Left ventricle myocardium inferior (tissue), 1 donor: ENCODE data around the gene KLHL30. TPM values are rescaled to one million over a fixed set of nuclear protein-coding genes. Genes with fewer than 3 reads are reported as not detected.

Source experiments
- DNase-seq: peaks from one replicate; pipeline ENCODE4 v3.0.0-alpha.2; 2020
- H3K27ac ChIP-seq: fragments of 200-600 bp; replicated peaks from 2 replicates; pipeline ENCODE4 v1.8.0; 2021
- H3K27me3 ChIP-seq: fragments of 200-600 bp; 2 replicates; pipeline ENCODE4 v1.8.0; 2021; ENCODE audit warnings: low read depth
- H3K36me3 ChIP-seq: fragments of 200-600 bp; 2 replicates; pipeline ENCODE4 v1.8.0; 2021
- H3K4me1 ChIP-seq: fragments of 200-600 bp; 2 replicates; pipeline ENCODE4 v1.8.0; 2021
- H3K4me3 ChIP-seq: fragments of 200-600 bp; 2 replicates; pipeline ENCODE4 v1.8.0; 2021; ENCODE audit warnings: mild to moderate bottlenecking, moderate library complexity
- H3K9me3 ChIP-seq: fragments of 200-600 bp; replicated peaks from 2 replicates; pipeline ENCODE4 v1.8.0; 2021
- intact Hi-C: fragments of 100-400 bp; cut with micrococcal nuclease; formaldehyde crosslinking; loops from one replicate; pipeline ENCODE4 v1.11.0; 2022
- total RNA-seq: library from RNA; stranded (reverse); fragmentation: NEBNext Ultra II Directional; extraction: Animal tissue kit (Norgen Biotek cat#: 25700); gene quantifications from one replicate; pipeline ENCODE4 v1.2.1, GENCODE V29; 2021
- TF ChIP-seq, protein P1 (sequence below): fragments of 200-600 bp; IDR thresholded peaks from 2 replicates; pipeline ENCODE4 v1.8.0; 2021; ENCODE audit warnings: antibody characterized with exemption, mild to moderate bottlenecking, borderline replicate concordance
- donor health status: DM: no; HTN: yes; CAD: no; lungs with severe emphysema.

KLHL30 gene
- total RNA-seq, 1 donor from 2014 or later, result 17.3 TPM

GRCh38 chr2:238145046-238145445 lies 6.6 kb downstream of the KLHL30 start:
- intact Hi-C loops, result no loop called here
- Histone ChIP-seq H3K9me3 (no peaks in the 10 kb centered on the region), H3K27ac (no peak overlapping the region), H3K4me3 (no peak overlapping the region), H3K36me3 (peaks cover 9% of the 10 kb centered on the region), H3K4me1 (peaks cover 39% of the 10 kb centered on the region), H3K27me3 (no peaks in the 10 kb centered on the region)
- DNase-seq, result no peak
- TF ChIP-seq, protein P1, sequence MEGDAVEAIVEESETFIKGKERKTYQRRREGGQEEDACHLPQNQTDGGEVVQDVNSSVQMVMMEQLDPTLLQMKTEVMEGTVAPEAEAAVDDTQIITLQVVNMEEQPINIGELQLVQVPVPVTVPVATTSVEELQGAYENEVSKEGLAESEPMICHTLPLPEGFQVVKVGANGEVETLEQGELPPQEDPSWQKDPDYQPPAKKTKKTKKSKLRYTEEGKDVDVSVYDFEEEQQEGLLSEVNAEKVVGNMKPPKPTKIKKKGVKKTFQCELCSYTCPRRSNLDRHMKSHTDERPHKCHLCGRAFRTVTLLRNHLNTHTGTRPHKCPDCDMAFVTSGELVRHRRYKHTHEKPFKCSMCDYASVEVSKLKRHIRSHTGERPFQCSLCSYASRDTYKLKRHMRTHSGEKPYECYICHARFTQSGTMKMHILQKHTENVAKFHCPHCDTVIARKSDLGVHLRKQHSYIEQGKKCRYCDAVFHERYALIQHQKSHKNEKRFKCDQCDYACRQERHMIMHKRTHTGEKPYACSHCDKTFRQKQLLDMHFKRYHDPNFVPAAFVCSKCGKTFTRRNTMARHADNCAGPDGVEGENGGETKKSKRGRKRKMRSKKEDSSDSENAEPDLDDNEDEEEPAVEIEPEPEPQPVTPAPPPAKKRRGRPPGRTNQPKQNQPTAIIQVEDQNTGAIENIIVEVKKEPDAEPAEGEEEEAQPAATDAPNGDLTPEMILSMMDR, result no peak

DNA sequence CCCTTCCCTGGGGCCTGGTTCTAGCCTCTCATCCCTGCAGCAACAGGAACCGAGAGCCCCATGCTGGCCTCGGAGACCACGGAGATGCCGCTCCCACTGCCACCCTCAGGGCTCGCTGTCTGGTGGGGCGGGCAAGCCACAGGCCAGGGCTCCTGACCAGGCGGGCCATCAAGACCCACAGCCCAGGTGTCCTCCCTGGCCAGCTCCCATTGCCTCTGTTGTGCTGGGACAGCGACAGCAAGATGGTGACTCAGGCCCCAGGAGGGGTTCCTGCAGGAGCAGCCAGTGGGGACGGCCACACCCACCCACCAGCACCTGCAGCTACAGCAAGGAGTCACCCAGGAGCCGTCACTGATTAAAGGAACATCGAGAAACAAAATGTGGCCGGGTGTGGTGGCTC lies 7.4 kb downstream of the KLHL30 start:
- no peaks in the 10 kb centered on the region for H3K9me3 ChIP-seq
- DNase-seq, result no peak
- H3K36me3 ChIP-seq, result peaks cover 7% of the 10 kb centered on the region
- H3K27ac ChIP-seq, result no peak overlapping the region
- peaks cover 33% of the 10 kb centered on the region for H3K4me1 ChIP-seq
- no peak overlapping the region for H3K4me3 ChIP-seq
- H3K27me3 ChIP-seq, result no peaks in the 10 kb centered on the region
- intact Hi-C loops, result no loop called here
- TF ChIP-seq, protein P1, result no peak

DNA sequence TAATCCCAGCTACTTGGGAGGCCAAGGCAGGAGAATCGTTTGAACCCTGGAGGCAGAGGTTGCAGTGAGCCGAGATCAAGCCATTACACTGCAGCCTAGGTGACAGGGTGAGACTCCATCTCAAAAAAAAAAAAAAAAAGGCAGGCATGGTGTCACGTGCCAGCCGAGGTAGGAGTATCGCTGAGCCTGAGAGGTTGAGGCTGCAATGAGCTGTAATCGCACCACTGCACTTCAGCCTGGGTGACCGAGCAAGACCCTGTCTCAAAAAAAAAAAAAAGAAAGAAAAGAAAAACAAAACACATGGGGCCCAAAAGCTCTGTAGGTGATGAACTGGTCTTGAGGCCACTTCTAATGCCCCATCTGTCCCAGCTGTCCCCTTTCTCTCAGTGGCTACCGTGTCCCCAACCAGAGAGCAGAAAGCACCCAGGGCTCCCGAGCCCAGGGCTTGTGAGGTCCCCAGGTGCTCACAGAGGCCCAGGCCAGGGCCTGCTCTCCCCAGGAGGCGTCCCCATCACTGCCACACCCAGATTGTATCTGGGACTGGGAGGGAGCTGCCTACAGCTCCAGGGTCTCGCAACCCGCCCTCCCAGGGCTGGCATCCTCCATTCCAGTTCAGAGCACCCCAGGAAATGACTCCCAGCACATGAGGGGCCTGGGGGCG lies 8.5 kb downstream of the KLHL30 start:
- no peaks in the 10 kb centered on the region for H3K27me3 ChIP-seq
- H3K36me3 ChIP-seq, result peaks cover 3% of the 10 kb centered on the region
- DNase-seq, result no peak
- H3K4me1 ChIP-seq, result peaks cover 21% of the 10 kb centered on the region
- intact Hi-C loops, result no loop called here
- H3K4me3 ChIP-seq, result no peak overlapping the region
- H3K27ac ChIP-seq, result no peak overlapping the region
- no peaks in the 10 kb centered on the region for H3K9me3 ChIP-seq
- TF ChIP-seq, protein P1, result no peak

DNA sequence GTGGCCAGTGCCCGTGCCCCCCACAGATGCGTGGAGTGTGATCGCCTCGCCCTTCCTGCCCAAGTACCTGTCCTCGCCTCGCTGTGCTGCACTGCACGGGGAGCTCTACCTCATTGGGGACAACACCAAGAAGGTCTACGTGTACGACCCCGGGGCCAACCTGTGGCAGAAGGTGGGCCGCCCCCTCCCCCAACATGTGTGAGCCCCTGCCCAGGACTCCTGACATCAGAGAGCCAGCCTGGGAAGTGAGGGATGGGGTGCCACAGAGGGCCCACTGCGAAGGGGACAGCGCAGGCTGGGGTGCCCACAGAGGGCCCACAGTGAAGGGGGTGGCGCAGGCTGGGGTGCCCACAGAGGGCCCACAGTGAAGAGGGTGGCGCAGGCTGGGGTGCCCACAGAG lies 10.5 kb downstream of the KLHL30 start:
- TF ChIP-seq, protein P1, result no peak
- H3K9me3 ChIP-seq, result no peaks in the 10 kb centered on the region
- intact Hi-C loops, result no loop called here
- no peaks in the 10 kb centered on the region for H3K27me3 ChIP-seq
- H3K36me3 ChIP-seq, result peaks cover 3% of the 10 kb centered on the region
- no peak for DNase-seq
- H3K27ac ChIP-seq, result no peak overlapping the region
- no peak overlapping the region for H3K4me3 ChIP-seq
- peaks cover 2% of the 10 kb centered on the region for H3K4me1 ChIP-seq

DNA sequence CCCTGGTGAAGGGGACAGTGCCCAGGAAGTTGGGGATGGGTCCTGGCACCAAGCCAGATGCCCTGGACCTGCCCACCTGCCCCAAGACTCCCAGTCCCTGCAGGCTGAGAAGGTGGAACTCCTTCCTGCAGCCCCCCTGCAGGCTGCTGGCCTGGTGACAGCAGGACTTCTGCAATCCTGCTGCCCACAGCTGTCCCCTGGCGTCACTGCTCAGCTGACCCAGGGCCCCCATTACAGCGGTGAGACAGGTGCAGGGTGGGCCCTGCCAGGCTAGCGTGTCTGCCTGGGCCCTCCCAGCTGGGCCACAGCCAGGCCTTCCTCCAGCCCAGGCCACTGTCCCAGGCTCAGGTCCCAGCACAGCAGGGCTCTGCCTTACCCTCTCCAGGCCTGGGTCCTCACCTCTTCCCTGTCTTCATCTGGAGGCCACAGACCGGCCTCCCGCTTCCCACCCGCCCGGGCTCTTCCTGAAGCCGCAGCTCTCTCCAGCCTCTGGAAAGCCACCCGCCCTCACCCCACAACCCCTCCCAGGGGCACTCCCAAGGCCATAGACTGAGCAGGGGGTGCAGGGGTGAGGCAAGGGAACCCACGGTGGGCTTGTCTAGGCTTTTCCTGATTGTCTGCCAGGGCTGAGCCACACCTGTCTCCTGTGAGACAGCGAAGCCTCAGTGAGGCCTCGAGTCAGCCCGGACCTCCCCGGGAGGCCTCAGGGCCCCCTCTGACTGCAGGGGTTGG lies 11.5 kb downstream of the KLHL30 start:
- no peaks in the 10 kb centered on the region for H3K4me1 ChIP-seq
- no peaks in the 10 kb centered on the region for H3K9me3 ChIP-seq
- no peak overlapping the region for H3K4me3 ChIP-seq
- TF ChIP-seq, protein P1, result no peak
- H3K36me3 ChIP-seq, result peaks cover 3% of the 10 kb centered on the region
- DNase-seq, result no peak
- intact Hi-C loops, result no loop called here
- no peak overlapping the region for H3K27ac ChIP-seq
- no peaks in the 10 kb centered on the region for H3K27me3 ChIP-seq
